ENCODE measurements around the gene NOTUM.
"Not testable (repeated sequence)": the region's sequence is repeated elsewhere in the genome, so short reads cannot be mapped to it uniquely, and the experiment has no call there.

The NOTUM gene

DNA sequence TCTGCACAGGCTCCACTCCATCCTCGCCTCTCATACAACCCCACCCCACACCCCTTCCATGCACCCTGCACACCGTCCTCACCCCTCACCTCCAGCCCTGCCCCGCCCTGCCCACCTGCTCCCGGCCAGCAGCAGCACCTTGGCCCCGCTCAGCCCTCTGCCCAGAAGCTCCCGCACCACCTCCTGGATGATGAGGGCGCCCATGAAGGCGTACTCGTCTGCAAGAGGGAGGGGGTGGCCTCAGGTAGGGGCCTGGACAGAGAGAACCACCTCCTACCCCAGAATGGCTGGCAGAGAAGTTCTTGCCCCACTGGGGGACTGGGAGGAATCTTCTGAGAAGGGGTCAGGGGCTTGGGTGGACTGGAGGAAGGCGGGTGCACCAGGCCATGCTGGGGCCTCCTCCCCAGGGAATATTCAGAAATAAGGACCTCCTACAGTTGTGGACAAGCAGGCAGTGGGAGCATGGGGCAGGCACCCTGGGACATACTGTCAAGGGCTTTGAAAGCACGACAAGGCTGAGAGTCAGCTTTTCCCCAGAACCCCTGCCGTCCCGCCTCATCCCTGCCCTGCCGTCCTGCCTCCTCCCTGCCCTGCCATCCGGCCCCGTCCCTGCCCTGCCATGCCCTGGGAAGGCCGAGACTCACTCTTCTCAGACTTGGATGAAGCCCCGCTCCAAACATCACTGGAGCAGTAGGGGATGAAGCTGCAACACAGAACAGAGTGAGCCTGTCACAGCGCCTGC, 3.1 kb downstream of the NOTUM start:
- DNase-seq (ENCODE audit: low read depth): no peak

DNA sequence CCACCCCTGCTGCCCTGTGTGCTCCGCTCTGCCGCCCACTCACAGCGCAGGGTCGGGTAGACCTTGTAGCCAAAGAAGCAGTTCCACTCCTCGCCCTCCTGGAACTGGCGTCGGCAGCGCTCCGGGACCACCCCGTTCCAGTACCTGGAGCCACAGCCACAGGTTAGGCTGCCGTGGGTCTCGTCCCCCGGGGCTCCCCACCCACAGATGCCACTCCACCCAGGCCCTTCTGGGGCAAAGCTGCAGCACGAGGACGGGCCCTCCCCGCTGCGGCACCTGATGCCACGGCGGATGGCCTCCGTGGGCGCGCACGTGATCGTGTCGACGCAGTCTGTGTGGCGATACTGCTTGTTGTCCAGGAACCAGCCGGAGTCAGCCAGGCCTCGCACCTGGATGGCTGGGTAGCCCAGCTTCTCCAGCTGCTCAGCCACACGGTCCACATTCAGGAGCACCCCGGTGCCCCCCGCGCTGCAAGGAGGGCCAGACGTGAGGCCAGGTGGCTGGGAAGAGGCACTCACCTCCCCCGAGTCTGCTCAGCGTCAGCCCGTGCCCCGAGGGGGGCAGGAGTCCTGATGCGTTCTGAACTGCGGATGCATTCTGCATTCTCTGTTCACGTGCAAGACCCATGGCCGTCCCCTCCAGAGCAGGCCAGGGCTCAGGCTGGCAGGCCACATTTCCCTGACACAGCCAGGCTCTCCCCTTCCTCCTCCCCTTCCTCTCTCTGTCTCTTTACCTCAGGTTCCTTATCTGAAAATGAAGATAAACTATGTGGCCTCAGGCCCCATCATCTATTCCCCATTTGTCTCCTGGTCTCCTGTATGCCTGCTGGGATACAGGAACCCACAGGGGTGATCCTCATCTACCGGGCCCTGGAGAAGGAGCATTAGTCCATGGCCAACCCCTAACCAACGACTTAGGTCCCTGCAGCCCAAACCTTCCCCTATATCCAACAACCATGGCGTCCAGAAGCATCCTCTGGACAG, 4.1 kb downstream of the NOTUM start:
- no peak for DNase-seq (ENCODE audit: low read depth)

DNA sequence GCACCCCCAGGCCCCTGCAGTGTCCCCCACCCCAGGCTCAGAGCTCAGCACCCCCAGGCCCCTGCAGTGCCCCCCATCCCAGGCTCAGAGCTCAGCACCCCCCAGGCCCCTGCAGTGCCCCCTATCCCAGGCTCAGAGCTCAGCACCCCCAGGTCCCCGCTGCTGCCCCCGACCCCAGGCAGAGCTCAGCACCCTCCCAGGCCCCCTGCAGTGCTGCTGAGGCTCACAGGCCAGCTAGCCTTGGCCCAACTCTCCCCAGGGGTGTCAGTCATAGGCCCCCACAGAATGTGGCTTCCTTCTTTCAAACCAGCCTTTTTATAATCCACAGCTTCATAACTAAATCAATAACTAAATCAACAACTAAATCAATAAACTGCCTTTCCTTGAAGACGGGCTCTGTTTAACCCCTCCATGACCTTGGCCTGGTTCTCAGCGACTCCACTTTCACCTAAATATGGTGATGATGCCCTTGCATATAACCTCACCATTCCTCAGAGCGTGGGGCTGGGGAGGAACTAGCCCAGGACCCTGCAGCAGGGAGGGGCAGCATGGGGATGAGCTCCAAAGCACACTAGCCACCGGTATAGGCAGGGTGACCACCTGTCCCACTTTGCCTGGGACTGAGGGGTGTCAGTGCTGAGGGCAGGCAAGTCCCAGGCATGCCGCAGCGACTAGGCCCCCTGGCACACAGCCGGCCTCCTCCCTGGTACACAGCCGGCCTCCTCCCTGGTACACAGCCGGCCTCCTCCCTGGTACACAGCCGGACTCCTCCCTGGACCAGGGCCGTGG, 5.0 kb downstream of the NOTUM start:
- DNase-seq (ENCODE audit: low read depth): no peak

DNA sequence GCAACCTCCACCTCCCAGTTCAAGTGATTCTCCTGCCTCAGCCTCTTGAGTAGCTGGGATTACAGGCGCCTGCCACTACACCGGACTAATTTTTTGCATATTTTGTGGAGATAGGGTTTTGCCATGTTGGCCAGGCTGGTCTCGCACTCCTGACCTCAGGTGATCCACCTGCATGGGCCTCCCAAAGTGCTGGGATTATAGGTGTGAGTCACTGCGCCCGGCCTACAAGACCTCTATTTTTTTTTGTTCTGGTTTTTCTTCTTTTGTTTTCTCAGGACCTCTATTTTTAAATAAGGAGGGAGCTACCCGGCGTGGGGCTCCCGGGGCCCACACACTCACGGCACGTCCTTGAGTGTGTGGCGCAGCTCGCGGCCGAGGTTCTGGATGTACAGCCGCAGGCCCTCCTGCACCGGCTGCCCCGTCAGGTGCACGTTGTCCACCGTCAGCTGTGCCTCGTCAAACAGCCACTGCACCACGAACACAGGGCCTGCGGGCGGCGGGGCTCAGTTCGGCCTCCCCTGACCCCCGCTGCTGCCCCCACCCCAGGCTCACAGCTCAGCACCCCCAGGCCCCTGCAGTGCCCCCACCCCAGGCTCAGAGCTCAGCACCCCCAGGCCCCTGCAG, 5.8 kb downstream of the NOTUM start:
- no peak for DNase-seq (ENCODE audit: low read depth)

DNA sequence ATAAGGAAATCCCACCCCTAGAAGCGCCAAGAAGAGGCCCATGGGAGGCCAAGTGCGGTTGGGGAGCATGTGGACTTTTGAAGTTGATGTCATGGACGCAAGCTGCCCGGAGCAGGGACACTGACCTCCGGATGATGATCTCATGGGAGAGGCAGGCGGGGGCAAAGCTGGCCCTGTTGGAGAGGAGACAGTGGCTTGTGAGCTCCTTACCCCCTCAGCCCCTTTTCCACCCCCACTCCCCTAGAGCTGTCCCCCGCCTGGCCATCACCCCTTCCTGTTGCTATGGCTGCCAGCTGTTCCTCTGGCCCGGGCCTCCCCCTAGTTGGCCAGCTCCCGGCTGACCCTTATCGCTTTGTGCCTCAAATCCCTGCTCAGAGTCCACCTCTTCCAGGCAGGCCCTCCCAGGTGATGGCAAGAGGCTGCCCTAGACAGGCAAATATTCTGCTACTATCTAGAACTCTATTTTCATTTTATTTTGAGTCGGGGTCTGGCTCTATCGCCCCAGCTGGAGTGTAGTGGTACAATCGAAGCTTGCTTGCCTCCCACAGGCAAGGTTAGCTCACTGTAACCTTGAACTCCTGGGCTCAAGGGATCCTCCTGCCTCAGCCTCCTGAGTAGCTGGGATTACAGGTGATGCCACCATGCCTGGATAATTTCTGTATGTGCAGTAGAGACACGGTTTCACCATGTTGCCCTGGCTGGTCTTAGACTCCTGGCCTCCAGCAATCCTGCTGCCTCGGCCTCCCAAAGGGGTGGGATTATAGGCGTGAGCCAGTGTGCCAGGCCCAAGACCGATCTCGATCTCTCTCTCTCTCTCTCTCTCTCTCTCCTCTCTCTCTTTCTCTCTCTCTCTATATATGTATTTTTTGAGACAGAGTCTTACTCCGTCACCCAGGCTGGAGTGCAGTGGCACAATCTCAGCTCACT, 6.6 kb downstream of the NOTUM start:
- DNase-seq (ENCODE audit: low read depth): no peak

DNA sequence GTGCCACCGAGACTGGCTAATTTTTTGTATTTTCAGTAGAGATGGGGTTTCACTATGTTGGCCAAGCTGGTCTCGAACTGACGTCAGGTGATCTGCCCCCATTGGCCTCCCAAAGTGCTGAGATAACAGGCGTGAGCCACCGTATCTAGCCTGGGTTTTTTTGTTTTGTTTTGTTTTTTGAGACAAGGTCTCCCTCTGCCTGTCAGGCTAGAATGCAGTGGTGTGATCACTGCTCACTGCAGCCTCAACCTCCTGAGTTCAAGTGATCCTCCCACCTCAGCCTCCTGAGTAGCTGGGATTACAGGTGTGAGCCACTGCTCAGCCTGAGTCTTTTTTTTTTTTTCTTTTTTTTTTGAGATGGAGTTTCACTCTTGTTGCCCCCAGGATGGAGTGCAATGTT, 7.5 kb downstream of the NOTUM start:
- DNase-seq (ENCODE audit: low read depth): not testable (repeated sequence)

DNA sequence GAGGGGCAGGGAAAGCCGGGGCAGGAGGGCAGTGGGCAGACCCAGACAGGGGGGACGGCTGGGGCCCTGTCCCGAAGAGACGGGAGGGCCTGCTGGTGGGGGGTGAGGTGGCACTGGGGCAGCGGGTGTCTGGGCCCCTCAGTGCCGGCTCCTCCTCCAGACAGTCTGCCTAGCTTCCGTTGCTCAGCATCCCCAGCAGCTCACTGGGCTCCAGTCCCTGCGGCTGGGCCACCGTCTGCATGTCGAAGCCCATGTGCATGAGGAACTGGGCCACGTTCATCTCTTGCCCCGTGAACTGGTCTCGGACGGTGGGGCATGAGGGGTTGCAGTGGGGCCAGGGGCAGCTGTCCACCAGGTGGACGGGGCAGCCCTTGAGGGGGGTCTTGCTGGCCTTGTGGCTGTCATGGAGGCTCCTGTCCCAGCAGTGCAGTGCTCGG, 8.2 kb downstream of the NOTUM start:
- no peak for DNase-seq (ENCODE audit: low read depth)

DNA sequence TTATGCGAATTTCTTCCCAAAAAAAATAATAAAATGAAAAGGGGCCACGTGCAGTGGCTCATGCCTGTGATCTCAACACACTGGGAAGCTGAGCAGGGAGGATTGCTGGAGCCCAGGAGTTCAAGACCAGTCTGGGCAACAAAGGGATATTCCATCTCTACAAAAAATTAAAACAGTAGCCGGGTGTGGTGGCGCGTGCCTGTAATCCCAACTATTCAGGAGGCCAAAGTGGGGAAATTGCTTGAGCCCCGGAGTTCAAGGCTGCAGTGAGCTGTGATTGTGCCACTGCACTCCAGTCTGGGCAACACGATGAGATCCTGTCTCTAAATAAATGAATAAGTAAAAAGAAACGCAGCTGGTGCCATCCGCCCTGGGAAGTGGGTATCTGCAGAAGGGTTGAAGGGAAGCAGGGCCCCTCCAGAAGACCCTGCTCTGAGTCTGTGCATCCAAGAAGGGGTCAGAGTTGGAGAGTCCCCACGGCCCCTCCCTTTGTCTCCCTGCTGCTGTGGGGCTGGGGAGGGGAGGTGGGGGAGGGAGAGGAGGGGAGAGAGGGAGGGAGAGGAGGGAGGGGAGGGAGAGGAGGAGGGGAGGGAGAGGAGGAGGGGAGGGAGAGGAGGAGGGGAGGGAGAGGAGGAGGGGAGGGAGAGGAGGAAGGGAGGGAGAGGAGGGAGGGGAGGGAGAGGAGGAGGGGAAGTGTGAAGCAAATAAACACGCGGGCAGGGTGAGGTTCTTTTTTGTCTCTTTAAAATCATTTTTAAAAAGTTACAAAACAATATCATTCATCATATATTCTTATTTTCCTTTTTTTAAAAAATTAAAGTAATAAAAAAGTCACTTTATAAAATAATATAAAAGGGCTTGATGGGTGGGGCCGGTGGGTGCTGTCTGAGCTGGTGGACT, 9.0 kb downstream of the NOTUM start:
- DNase-seq (ENCODE audit: low read depth): no peak

DNA sequence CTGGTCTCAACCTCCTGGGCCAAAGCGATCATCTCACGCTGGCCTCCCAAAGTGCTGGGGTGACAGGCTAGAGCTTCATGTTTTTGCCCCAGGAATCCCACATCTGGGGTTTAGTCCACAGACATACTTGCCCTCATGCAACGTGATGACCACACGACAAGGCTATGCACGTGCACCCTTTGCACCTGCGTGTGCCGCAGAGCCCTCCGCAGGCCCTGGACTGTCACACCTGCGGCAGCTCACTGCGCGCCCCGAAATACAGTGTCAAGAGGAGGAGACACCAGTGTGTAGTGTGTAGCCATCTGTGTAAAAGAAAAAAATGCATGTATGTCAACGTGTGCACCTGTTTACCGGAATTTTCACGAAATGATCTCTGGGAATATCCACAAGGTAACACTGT, 10.5 kb downstream of the NOTUM start:
- no peak for DNase-seq (ENCODE audit: low read depth)

DNA sequence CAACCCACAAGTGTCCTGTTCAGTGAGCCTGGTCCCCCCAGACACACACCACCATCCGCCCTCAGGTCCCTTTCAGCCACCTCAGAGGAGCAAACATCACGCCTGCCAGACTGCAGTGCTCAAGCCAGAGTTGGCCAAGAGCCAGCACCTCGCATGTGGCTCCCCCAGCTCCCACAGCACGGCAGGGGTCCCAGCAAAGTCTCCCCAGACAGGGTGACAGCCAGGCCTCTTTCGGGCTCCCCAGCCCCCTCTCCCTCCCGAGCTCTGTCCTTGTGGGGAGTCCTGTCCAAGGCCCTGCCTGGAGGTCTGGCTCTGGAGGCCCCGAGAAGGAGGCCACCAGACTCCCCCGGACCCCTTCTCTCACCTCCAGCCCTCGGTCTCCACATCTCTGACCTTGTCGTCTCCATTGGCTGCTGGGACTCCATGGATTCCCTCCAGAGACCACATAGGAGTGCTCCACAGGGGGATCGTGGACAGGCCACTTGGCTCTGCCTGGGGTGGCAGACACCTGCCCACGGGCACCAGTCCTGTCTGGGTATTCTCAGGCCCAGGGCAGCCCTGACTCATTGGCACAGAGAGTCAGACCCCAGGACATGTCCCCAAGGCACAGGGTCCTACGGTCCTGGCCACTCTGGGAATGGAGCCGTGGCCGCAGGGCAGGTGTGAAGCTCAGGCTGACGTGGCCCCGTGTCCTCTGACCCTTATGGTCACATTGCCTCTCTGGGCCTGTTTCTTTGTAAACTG, 12.2 kb downstream of the NOTUM start:
- no peak for DNase-seq (ENCODE audit: low read depth)

DNA sequence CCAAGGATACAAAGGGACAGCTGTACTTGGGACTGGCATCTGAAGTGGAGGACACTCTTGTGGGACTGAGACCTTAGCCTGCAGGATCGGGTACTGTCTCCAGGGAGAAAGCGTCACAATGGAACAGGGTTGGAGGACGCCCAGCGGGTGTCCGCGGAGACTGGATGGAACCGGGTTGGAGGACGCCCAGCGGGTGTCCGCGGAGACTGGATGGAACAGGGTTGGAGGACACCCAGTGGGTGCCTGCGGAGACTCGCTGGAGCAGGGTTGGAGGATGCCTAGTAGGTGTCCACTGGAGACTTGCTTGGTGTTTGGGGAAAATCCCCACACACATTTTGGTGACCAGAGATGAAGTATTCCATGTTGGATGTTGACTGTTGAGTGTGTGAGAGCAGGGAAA, 13.8 kb downstream of the NOTUM start, which contains the start of gene MYADML2:
Gene MYADML2, minus strand, starts transcription at position 45 of the 400 bp plus-strand sequence. CDS start 5,492 bp downstream, outside the sequence.
- DNase-seq (ENCODE audit: low read depth): no peak

DNA sequence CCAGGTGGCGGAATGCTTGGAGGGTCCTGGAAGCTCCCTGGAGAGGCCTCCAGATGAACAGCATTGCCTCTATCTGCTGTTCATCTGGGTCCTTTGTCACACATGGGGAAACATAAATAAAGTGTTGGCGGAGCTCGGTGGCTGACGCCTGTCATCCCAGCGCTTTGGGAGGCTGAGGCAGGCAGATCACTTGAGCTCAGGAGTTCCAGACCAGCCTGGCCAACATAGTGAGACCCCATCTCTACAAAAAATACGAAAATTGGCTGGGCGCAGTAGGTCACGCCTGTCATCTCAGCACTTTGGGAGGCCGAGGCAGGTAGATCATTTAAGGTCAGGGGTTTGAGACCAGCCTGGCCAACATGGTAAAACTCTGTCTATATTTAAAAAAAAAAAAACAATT, 16.1 kb downstream of the NOTUM start:
- DNase-seq (ENCODE audit: low read depth): no peak

DNA sequence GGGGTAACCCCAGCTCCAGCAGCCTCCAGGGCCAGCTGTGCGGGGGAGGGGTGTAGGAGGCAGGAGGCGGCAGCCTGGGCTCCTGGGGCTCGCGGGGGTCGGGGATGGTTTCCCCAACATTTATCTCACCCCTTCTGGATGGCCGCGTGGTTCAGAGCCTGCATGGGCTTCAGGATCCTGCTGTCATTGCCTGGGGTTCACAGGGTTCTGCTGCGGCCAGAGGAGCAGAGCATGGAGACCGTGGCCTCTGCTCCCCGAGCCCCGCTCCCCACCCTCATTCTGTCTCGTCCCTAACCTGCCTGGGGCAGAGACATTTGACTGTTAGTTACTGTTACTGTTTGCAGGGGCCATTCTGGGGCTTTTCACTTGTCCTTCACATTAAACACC, 18.8 kb downstream of the NOTUM start:
- no peak for DNase-seq (ENCODE audit: low read depth)

DNA sequence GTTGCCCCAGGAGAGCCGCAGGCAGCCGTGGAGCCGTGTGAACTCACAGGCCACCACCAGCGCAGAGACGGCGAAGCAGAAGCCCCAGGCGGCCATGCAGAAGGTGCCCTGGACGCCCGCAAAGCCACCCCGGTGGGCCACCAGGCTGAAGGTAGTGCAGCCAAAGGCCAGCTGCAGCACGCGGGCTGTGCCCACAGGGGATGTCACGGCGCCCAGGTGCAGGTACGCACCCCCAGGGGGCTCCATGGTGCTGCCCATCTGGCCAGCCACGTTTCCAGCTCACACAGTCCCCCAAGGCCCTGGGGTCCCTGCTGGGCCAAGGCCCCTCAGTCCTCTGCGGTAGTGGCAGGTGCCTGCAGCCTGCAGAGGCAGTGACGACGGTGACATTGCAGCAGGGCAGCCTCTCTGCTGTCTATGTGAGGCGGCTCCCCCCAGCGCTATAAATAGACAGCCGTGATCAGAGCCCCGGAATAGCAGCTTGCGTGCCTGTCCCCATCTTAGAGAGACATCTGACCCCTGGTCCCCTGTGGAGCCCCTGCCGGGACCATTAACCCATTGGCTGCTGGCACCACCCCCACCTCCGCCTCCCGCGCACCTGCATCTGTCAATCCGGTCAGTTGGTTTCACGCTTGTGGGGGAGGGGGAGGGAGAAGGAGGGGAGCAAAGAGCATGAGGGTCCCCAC, 19.4 kb downstream of the NOTUM start:
- DNase-seq (ENCODE audit: low read depth): no peak

DNA sequence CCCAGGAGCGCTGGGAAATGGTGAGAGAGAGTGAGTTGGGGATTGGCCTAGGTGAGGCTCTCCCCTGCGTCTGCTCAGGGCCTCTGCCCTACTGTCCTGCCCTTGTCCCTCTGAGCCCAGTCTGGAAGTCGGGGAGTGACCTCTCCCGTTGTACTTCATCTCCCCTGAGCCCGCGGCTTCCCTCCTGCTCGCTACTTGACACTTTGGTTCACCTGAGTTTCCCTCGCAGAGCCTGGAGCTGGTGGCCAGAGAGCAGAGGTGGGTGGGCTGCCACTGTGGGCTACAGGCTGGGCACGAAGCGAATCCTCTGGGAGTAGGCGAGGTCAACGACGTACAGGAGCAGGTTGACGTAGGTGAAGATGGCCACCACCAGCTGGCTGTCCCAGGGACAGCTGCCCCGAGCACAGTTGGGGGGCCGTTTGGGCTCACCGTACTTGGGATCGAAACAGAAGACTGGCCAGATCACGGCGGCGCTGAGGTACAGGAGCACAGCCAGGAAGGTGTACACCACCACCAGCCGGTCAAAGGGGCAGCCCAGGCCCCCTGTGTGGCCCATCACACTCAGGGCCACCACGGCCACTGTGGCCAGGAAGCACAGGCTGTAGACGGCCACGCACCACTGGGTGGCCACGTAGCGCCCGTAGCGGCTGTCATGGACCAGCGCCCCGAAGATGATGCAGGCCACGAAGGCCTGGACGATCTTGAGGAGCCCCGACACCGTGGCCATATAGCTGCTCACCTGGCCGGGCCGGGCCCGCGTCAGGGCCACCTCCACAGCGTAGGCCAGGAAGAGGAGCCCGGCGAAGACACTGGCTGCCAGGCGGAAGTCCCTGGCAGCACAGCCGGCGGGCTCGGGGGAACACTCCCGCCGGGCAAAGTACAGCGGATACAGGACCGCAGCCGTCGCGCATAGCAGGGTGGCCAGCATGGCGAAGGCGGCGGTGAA, 20.2 kb downstream of the NOTUM start:
- DNase-seq (ENCODE audit: low read depth): no peak

DNA sequence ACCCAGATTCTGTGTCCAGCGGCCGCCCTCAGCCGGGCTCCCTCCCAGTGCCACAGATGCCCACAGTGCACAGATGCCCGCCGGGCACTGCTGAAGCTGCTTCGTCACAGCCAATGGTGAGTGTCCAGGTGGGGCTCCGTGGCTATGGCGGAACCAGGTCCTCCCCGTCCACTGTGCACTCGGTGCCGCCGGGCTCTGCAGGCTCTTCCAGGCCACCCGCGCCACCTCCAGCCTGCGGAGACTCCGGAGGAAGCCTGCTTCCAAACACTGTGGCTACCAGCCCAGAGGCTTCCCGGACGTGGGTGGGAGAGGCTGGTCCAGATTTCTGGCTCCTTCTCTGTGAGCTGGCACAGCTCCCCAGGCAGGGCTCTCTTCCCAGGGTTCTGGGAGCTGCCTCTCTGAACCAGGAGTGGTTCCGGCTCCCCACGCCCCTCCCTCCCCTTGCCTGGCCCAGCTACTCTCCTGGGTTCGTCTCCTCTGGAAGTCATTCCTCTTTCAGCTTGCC, 21.1 kb downstream of the NOTUM start:
- DNase-seq (ENCODE audit: low read depth): no peak

DNA sequence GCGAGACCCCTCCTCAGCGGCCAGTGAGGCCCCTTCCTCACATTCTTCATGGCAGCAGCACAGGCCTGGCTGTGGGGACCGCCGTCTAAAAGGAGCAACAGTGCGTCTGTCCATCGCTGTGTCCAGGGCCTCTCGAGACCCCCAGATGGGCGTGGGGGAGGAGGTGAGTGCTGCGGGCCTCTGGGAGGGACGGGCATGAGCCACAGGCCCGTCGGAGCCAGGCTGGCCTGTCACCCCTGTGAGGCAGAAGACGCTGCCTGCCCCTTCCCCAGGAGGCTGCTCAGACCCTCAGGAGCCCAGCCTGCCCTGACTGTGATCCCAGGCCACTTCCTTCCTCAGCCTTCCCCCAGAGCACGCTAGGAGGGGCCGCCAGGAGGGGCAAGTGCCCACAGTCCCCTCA, 21.8 kb downstream of the NOTUM start:
- DNase-seq (ENCODE audit: low read depth): no peak
